Nephron (organoid): ENCODE measurements around the gene ACKR3.
A peak's percentile ranks its signal among the peaks of the same experiment; 100 is the strongest.

Source experiments
- H3K27ac Mint-ChIP-seq, 3 experiments: 2 replicates each; pipeline ENCODE4 v1.8.0; 2020; ENCODE audit warnings: mixed read lengths in 3 of 3, mild to moderate bottlenecking in 2 of 3, moderate library complexity in 1 of 3
- H3K27me3 Mint-ChIP-seq: 2 replicates; pipeline ENCODE4 v1.8.0; 2021; ENCODE audit warnings: low read depth, mild to moderate bottlenecking, moderate library complexity, mixed read lengths
- H3K36me3 Mint-ChIP-seq: 2 replicates; pipeline ENCODE4 v1.8.0; 2020; ENCODE audit warnings: low read depth, mixed read lengths
- H3K4me1 Mint-ChIP-seq: 2 replicates; pipeline ENCODE4 v1.8.0; 2020; ENCODE audit warnings: mixed read lengths
- H3K4me3 Mint-ChIP-seq, 3 experiments: 2 replicates each; pipeline ENCODE4 v1.8.0; 2020; ENCODE audit warnings: mild to moderate bottlenecking in 3 of 3, mixed read lengths in 3 of 3, moderate library complexity in 2 of 3
- H3K9me3 Mint-ChIP-seq: 2 replicates; pipeline ENCODE4 v1.8.0; 2020; ENCODE audit warnings: mixed read lengths
- TF ChIP-seq, protein P1 (sequence below), 3 experiments: fragments of 200-600 bp; sonication (generic); IDR thresholded peaks; one replicate each; pipeline ENCODE4 v1.5.0; 2021; ENCODE audit warnings: antibody characterized with exemption in 3 of 3; ENCODE audit not compliant: unreplicated experiment in 3 of 3

ACKR3 gene

DNA sequence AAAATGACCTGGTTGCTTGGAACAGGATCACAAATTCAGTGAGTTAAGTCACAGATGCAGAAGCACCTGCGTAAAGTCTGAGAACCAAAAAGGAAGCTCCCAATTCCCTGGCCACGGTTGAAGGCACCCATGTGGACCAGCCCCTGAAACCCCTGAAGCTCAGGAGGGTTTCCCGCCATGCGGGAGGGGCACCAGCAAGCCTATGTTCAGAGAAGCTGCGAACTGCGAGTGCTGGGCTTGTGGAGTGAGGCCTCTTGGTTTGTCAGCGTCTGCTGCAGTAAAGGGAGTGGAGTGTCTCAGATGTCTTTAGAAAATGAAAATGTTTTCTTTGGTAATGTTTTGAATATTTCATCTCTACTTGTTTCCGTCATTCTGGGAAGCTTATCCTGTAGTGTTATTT lies 16.1 kb upstream of the ACKR3 start:
- Mint-ChIP-seq H3K27ac (no peak overlapping the region), H3K4me3 (no peak overlapping the region), H3K9me3 (peaks cover 19% of the 10 kb centered on the region), H3K4me1 (peaks cover 9% of the 10 kb centered on the region), H3K27me3 (peaks cover 71% of the 10 kb centered on the region), H3K36me3 (no peaks in the 10 kb centered on the region)
- TF ChIP-seq, protein P1, sequence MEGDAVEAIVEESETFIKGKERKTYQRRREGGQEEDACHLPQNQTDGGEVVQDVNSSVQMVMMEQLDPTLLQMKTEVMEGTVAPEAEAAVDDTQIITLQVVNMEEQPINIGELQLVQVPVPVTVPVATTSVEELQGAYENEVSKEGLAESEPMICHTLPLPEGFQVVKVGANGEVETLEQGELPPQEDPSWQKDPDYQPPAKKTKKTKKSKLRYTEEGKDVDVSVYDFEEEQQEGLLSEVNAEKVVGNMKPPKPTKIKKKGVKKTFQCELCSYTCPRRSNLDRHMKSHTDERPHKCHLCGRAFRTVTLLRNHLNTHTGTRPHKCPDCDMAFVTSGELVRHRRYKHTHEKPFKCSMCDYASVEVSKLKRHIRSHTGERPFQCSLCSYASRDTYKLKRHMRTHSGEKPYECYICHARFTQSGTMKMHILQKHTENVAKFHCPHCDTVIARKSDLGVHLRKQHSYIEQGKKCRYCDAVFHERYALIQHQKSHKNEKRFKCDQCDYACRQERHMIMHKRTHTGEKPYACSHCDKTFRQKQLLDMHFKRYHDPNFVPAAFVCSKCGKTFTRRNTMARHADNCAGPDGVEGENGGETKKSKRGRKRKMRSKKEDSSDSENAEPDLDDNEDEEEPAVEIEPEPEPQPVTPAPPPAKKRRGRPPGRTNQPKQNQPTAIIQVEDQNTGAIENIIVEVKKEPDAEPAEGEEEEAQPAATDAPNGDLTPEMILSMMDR (IDR thresholded peaks at IDR 0.05; ENCODE audit: unreplicated experiment in 3 of 3) = no peak

DNA sequence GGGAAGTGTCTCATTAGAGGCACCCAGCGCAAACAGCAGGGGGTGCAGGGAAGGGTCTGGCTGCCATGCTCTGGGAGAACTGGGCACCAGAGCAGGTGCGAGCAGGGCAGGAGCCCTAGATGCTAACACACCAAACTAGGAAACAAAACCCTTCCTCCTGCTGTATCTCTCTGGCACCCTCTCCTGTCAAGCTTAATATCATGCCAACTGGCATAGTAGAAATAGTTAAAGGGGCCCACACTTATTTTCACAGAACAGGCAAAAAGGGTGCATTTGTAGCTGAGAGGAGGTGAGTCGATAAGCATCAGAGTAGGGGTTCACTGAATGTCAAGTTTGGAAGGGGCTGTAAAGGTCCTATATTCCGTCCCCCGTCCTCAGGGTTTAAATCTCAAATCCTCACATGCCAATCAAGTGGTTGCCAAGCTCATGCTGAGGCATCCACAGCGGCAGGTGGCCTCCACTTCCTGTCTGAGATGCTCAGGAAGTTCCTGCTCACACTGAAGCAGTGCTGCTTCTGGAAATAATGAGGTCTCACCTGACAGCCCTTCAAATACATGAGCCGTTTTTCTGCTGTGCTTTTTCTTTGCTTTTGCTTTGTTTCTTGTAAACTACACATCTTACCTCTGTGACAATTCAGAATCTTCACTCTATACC lies 14.9 kb upstream of the ACKR3 start:
- TF ChIP-seq, protein P1 (IDR thresholded peaks at IDR 0.05; ENCODE audit: unreplicated experiment in 3 of 3) = no peak
- Mint-ChIP-seq H3K4me3 (no peak overlapping the region), H3K27ac (no peak overlapping the region)

DNA sequence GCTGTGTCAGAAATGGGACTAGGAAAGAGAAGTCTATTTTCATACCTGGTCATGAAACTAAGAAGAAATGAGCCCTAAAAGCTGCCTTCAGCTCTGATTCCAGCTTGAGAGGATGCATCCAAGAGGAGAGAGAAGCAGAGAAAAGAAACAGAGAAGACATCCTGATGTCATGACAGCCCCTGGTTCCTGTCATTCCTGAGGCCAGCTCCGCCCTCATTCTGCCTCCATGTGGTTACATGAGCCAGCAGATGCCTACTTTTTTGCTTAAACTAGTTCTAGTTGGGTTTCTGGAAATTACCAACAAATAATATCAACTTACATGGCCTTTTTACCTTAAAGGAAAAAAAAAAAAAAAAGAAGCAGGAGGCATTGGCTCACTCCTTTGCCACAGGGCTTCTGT lies 14.1 kb upstream of the ACKR3 start:
- Mint-ChIP-seq H3K9me3 (peaks cover 13% of the 10 kb centered on the region), H3K4me1 (peaks cover 13% of the 10 kb centered on the region), H3K36me3 (no peaks in the 10 kb centered on the region), H3K4me3 (no peak overlapping the region), H3K27ac (no peak overlapping the region), H3K27me3 (peaks cover 58% of the 10 kb centered on the region)
- TF ChIP-seq, protein P1 (IDR thresholded peaks at IDR 0.05; ENCODE audit: unreplicated experiment in 3 of 3) = no peak

More for the DNA sequence above, 14.9 kb upstream of the ACKR3 start:
- Mint-ChIP-seq H3K36me3 (no peaks in the 10 kb centered on the region), H3K4me1 (peaks cover 13% of the 10 kb centered on the region), H3K27me3 (peaks cover 63% of the 10 kb centered on the region), H3K9me3 (peaks cover 15% of the 10 kb centered on the region)

DNA sequence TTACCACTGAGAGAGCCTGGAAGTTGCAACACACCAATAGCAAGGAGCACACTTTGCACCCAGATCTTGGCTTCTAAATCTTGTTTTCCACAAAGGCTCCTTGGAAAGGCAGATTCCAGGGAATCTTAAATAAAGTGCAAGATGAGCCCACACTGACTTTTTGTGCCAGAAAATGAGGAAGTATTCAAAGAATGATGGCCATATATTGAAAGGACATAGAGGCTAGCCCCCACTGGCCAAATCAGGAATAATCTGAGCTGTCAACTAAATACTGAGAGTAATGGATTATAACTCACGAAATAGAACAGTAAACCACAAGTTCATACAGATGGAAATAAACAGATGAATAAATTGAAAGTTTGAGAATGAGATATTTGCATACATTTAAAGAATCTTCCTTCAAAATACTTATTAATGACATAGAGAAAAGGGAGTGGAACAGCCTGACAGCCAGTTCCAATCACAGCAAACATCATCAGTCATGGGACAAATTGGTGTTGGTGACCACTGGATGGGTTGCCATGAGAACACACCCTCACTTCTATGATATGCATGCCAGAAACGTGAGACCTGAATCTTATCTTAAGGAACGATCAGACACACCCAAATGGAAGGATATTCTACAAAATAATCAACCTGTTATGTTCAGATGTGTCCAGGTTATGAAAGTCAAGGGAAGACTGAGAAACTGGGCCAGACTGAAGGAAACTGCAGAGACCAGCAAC lies 12.2 kb upstream of the ACKR3 start:
- no peak overlapping the region for H3K27ac Mint-ChIP-seq
- TF ChIP-seq, protein P1 (IDR thresholded peaks at IDR 0.05; ENCODE audit: unreplicated experiment in 3 of 3) = no peak
- H3K4me3 Mint-ChIP-seq = no peak overlapping the region
- peaks cover 40% of the 10 kb centered on the region for H3K27me3 Mint-ChIP-seq
- peaks cover 19% of the 10 kb centered on the region for H3K9me3 Mint-ChIP-seq
- no peaks in the 10 kb centered on the region for H3K36me3 Mint-ChIP-seq
- H3K4me1 Mint-ChIP-seq = peaks cover 7% of the 10 kb centered on the region

DNA sequence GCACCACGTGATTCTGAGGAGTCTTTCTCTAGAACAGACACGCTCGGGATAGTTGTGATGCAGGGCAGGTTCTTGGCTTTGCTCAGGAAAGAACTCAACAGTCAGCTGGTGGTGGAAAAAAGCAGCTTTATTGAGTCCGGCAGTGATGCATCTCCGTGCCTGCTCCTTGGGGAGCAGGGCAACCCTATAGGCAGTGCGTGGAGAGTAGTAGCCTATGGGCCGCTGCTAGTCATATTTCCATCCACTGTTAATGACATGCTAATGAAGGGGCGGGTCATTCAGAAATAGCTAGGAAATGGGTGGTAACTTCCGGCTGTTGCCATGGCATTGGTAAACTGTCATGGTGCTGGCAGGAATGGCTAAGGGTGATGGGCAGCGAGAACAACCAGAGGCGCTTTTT lies 11.6 kb upstream of the ACKR3 start:
- Mint-ChIP-seq H3K4me1 (peaks cover 4% of the 10 kb centered on the region), H3K9me3 (peaks cover 22% of the 10 kb centered on the region), H3K27me3 (peaks cover 37% of the 10 kb centered on the region), H3K4me3 (no peak overlapping the region), H3K36me3 (no peaks in the 10 kb centered on the region), H3K27ac (peak overlapping the region in 1 of 3 experiments; percentile 26)
- TF ChIP-seq, protein P1 (IDR thresholded peaks at IDR 0.05; ENCODE audit: unreplicated experiment in 3 of 3) = no peak
